HFFc6 (cell line): ENCODE data around the gene UTP4. TPM values are rescaled to one million over a fixed set of nuclear protein-coding genes. Genes with fewer than 3 reads are reported as not detected.

ENCODE experiments used
- DNase-seq: peaks from one replicate; pipeline ENCODE4 v3.0.0-alpha.2; 2018
- H3K27ac Mint-ChIP-seq: 2 replicates; pipeline ENCODE4 v1.8.0; 2020; ENCODE audit warnings: mild to moderate bottlenecking, mixed read lengths
- H3K27me3 Mint-ChIP-seq: 2 replicates; pipeline ENCODE4 v1.8.0; 2021; ENCODE audit warnings: mild to moderate bottlenecking, moderate library complexity, mixed read lengths; ENCODE audit not compliant: insufficient read depth
- H3K36me3 Mint-ChIP-seq: 2 replicates; pipeline ENCODE4 v1.8.0; 2021; ENCODE audit warnings: low read depth, mixed read lengths
- H3K4me1 Mint-ChIP-seq: 2 replicates; pipeline ENCODE4 v1.8.0; 2020; ENCODE audit warnings: low read depth, mixed read lengths
- H3K4me3 Mint-ChIP-seq: 2 replicates; pipeline ENCODE4 v1.8.0; 2020; ENCODE audit warnings: mild to moderate bottlenecking, moderate library complexity, mixed read lengths
- H3K9me3 Mint-ChIP-seq: 2 replicates; pipeline ENCODE4 v1.8.0; 2020; ENCODE audit warnings: mild to moderate bottlenecking, mixed read lengths
- CTCF ChIP-seq: fragments of 200-600 bp; sonication (generic); IDR thresholded peaks from 2 replicates; pipeline ENCODE4 v1.5.0; 2021; ENCODE audit warnings: antibody characterized with exemption, mild to moderate bottlenecking
- total RNA-seq, 6 experiments: library from RNA; stranded (reverse); fragmentation: NEBNext Ultra II Directional; extraction: Animal tissue kit (Norgen Biotek cat#: 25700); gene quantifications; 2 replicates in 1 of 6; 3 replicates in 5 of 6; pipeline ENCODE4 v1.2.3, GENCODE V29; 2021

Gene UTP4
- total RNA-seq, 6 experiments from 2014 or later = 64.1 to 82.4 (median 69.6) TPM

DNA sequence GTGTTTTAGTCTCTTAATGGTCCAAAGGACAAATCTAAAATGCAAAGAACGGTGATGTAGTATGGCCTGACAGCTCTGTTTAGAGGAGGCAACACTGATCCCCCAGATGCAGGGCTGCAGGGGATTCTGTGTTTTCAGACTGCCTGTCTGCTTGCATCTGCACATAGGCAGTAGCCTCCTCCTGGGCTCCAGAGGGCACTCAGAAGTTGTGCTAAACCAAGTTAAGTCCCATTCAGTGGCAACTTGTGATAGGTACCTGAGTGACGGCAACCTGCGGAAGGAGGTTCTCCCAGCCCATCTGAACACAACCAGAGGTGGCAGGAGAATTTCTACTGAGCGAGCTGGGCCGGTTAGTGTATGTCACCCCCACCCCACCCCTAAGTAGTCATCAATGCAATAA is 17.1 kb upstream of the UTP4 start:
- Mint-ChIP-seq H3K36me3 (peaks cover 16% of the 10 kb centered on the region), H3K27ac (no peak overlapping the region), H3K9me3 (no peaks in the 10 kb centered on the region), H3K4me1 (no peaks in the 10 kb centered on the region), H3K4me3 (no peak overlapping the region), H3K27me3 (peaks cover 2% of the 10 kb centered on the region; the same call in 1 of the 2 replicates)
- DNase-seq = no peak
- TF ChIP-seq CTCF = no peak

- TF ChIP-seq CTCF = no peak
- H3K27ac Mint-ChIP-seq = no peak overlapping the region
- no peaks in the 10 kb centered on the region for H3K9me3 Mint-ChIP-seq
- no peaks in the 10 kb centered on the region for H3K4me1 Mint-ChIP-seq
- DNase-seq = no peak
- H3K27me3 Mint-ChIP-seq = peaks cover 2% of the 10 kb centered on the region; the same call in 1 of the 2 replicates
- peaks cover 16% of the 10 kb centered on the region for H3K36me3 Mint-ChIP-seq
- no peak overlapping the region for H3K4me3 Mint-ChIP-seq
These were observed 16.6 kb upstream of the UTP4 start for GRCh38 chr16:69115837-69116236.

DNA sequence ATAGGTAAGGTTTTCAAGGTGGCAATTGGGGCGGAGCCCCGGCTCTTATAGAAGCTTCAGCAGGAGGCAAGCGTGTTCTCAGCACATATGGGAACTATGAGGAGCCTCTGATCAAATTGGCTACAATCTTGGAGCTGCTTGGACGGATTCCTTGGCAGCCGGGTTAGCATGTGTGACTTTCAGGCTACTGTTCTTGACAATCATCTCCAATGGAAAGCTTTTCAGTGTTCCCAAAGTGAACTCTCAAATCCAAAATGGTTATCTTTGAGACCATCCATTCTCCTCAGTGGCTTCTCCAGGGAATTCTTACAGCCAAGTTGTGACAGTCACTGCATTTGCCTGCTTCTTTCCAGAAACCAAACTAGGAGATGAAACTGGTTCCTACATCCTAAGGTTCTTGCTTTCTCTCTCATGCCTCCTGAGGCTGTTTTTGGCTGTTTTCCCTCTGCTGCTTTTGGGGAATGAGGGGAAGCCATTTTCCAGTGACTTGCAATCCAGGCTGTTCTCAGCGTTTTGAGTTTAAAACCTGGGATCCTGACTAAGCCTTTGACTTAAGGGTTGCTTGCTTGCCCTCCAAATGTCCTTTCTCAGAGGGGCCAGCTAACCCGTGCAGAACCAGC is 16.1 kb upstream of the UTP4 start:
- no peak overlapping the region for H3K27ac Mint-ChIP-seq
- H3K27me3 Mint-ChIP-seq = peaks cover 2% of the 10 kb centered on the region; the same call in 1 of the 2 replicates
- no peak for TF ChIP-seq CTCF
- DNase-seq = no peak
- peaks cover 16% of the 10 kb centered on the region for H3K36me3 Mint-ChIP-seq
- no peak overlapping the region for H3K4me3 Mint-ChIP-seq
- H3K4me1 Mint-ChIP-seq = no peaks in the 10 kb centered on the region
- no peaks in the 10 kb centered on the region for H3K9me3 Mint-ChIP-seq

GRCh38 chr16:69116906-69117305 is 15.5 kb upstream of the UTP4 start:
- Mint-ChIP-seq H3K9me3 (no peaks in the 10 kb centered on the region), H3K27ac (no peak overlapping the region), H3K27me3 (peaks cover 2% of the 10 kb centered on the region; the same call in 1 of the 2 replicates), H3K4me1 (no peaks in the 10 kb centered on the region), H3K4me3 (no peak overlapping the region), H3K36me3 (peaks cover 16% of the 10 kb centered on the region)
- no peak for DNase-seq
- no peak for TF ChIP-seq CTCF

DNA sequence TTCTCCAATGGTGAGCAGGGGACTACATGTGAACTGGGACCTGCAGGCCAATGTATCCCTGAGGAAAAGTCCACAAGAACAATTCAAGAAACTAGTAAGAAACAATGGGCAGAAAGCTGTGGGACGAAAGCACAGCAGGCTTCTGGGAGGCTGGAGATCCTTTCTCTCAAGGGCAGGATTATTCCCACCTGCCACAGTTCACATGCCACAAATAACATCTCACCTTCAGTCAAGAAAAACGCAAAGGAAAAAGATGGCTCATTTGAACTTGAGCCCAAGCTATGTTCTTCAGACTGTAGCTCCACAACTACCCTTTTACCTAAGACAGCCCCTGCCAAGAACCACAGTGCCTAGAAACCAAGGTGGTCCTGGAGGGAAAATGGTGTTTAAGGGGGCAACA is 14.0 kb upstream of the UTP4 start:
- no peak for TF ChIP-seq CTCF
- peaks cover 16% of the 10 kb centered on the region for H3K36me3 Mint-ChIP-seq
- peaks cover 2% of the 10 kb centered on the region; the same call in 1 of the 2 replicates for H3K27me3 Mint-ChIP-seq
- no peaks in the 10 kb centered on the region for H3K9me3 Mint-ChIP-seq
- no peak overlapping the region for H3K4me3 Mint-ChIP-seq
- no peak overlapping the region for H3K27ac Mint-ChIP-seq
- DNase-seq = no peak
- no peaks in the 10 kb centered on the region for H3K4me1 Mint-ChIP-seq
